GM23338 (cell line): ENCODE results near the gene AP1M2. TPM values are rescaled to one million over a fixed set of nuclear protein-coding genes. Genes with fewer than 3 reads are reported as not detected.

Experiments
- ATAC-seq: fragments of 200-7000 bp; cut with Tn5 transposase; 3 replicates; pipeline ENCODE4 v1.9.1; 2020
- DNase-seq: peaks from one replicate; pipeline ENCODE4 v3.0.0-alpha.2; 2015; ENCODE audit warnings: low spot score
- H2AFZ ChIP-seq: fragments of 200-600 bp; sonication (generic); 2 replicates; pipeline ENCODE4 v1.8.0; 2016; ENCODE audit warnings: antibody characterized with exemption, mild to moderate bottlenecking, moderate library complexity
- H3F3A ChIP-seq: fragments of 200-600 bp; sonication (generic); replicated peaks from 2 replicates; pipeline ENCODE4 v1.8.0; 2017; ENCODE audit warnings: antibody characterized with exemption, mixed run types, low read depth
- H3K27ac ChIP-seq: fragments of 200-600 bp; sonication (generic); 2 replicates; pipeline ENCODE4 v1.6.1; 2016; ENCODE audit warnings: low read depth
- H3K27me3 ChIP-seq: fragments of 200-600 bp; sonication (generic); 2 replicates; pipeline ENCODE4 v1.8.0; 2016; ENCODE audit warnings: mild to moderate bottlenecking, mixed run types, moderate library complexity; ENCODE audit not compliant: insufficient read depth
- H3K36me3 ChIP-seq: fragments of 200-600 bp; sonication (generic); 2 replicates; pipeline ENCODE4 v1.8.0; 2016; ENCODE audit warnings: mild to moderate bottlenecking; ENCODE audit not compliant: insufficient read depth
- H3K4me1 ChIP-seq: fragments of 200-600 bp; sonication (generic); 2 replicates; pipeline ENCODE4 v1.8.0; 2016; ENCODE audit warnings: mild to moderate bottlenecking, moderate library complexity; ENCODE audit not compliant: insufficient read depth
- H3K4me2 ChIP-seq: fragments of 200-600 bp; sonication (generic); 2 replicates; pipeline ENCODE4 v1.7.1; 2017; ENCODE audit warnings: mixed run types
- H3K4me3 ChIP-seq: fragments of 200-600 bp; sonication (generic); 2 replicates; pipeline ENCODE4 v1.6.1; 2016; ENCODE audit warnings: mixed run types
- H3K79me2 ChIP-seq: fragments of 200-600 bp; sonication (generic); replicated peaks from 2 replicates; pipeline ENCODE4 v1.8.0; 2017; ENCODE audit warnings: mild to moderate bottlenecking; ENCODE audit not compliant: insufficient read depth
- H3K9me2 ChIP-seq: fragments of 200-600 bp; sonication (generic); 2 replicates; pipeline ENCODE4 v1.8.0; 2017; ENCODE audit not compliant: insufficient read depth
- H4K20me1 ChIP-seq: fragments of 200-600 bp; sonication (generic); replicated peaks from 2 replicates; pipeline ENCODE4 v1.8.0; 2017; ENCODE audit warnings: mild to moderate bottlenecking; ENCODE audit not compliant: insufficient read depth
- H3K27ac Mint-ChIP-seq: 2 replicates; pipeline ENCODE4 v1.8.0; 2020; ENCODE audit warnings: inconsistent platforms, mild to moderate bottlenecking, moderate library complexity, mixed read lengths
- H3K27me3 Mint-ChIP-seq: 3 replicates; pipeline ENCODE4 v1.8.0; 2022; ENCODE audit warnings: low read depth, mild to moderate bottlenecking, moderate library complexity, mixed read lengths, inconsistent platforms; ENCODE audit not compliant: insufficient read depth, poor library complexity
- H3K36me3 Mint-ChIP-seq: 3 replicates; pipeline ENCODE4 v1.8.0; 2021; ENCODE audit warnings: low read depth, mild to moderate bottlenecking, inconsistent platforms, moderate library complexity, mixed read lengths
- H3K4me1 Mint-ChIP-seq: 3 replicates; pipeline ENCODE4 v1.8.0; 2020; ENCODE audit warnings: mild to moderate bottlenecking, inconsistent platforms, mixed read lengths
- H3K4me3 Mint-ChIP-seq: 3 replicates; pipeline ENCODE4 v1.8.0; 2021; ENCODE audit warnings: moderate library complexity, mild to moderate bottlenecking, inconsistent platforms, mixed read lengths
- H3K9me3 Mint-ChIP-seq: 3 replicates; pipeline ENCODE4 v1.8.0; 2020; ENCODE audit warnings: moderate library complexity, mild to moderate bottlenecking, inconsistent platforms, mixed read lengths
- POLR2AphosphoS5 ChIP-seq: IDR thresholded peaks from 2 replicates; pipeline ENCODE4 v1.6.1; 2016; ENCODE audit warnings: antibody characterized with exemption, low read depth
- ZNF331 ChIP-seq: fragments of 250-450 bp; sonication (Bioruptor Pico); IDR thresholded peaks from 2 replicates; pipeline ENCODE4 v1.5.0; 2020; ENCODE audit warnings: low read depth, mild to moderate bottlenecking, moderate library complexity
- polyA plus RNA-seq: library from polyadenylated mRNA; unstranded; fragments of >200 nt; fragmentation: Nextera tagmentation; extraction: Ambion mirVana; gene quantifications from 2 replicates; pipeline ENCODE4 v1.2.1, GENCODE V29; 2016
- total RNA-seq: library from RNA; depleted of rRNA; stranded (reverse); fragments of >200 nt; shearing (Covaris generic); gene quantifications from 2 replicates; pipeline ENCODE4 v1.2.3, GENCODE V29; 2014
- TF ChIP-seq, protein P1 (sequence below): fragments of 250-450 bp; sonication (Bioruptor Pico); IDR thresholded peaks from 2 replicates; pipeline ENCODE4 v1.5.0; 2020; ENCODE audit warnings: mild to moderate bottlenecking, moderate library complexity
- TF ChIP-seq, protein P2 (sequence below), 2 experiments: fragments of 200-600 bp in 1 of 2; sonication (generic) in 1 of 2; conservative IDR thresholded peaks; 2 replicates each; pipeline versions ENCODE4 v1.5.1 to v1.6.1; 2016 to 2017; ENCODE audit warnings: antibody characterized with exemption in 2 of 2, low read depth in 2 of 2, mild to moderate bottlenecking in 2 of 2, moderate library complexity in 1 of 2
- TF ChIP-seq, protein P3 (sequence below): IDR thresholded peaks from 2 replicates; pipeline ENCODE4 v1.6.1; 2016; ENCODE audit warnings: antibody characterized with exemption
- TF ChIP-seq, protein P4 (sequence below): IDR thresholded peaks from one replicate; pipeline ENCODE4 v1.6.1; 2018; ENCODE audit warnings: antibody characterized with exemption; ENCODE audit not compliant: unreplicated experiment

AP1M2 gene
- total and polyA plus RNA-seq, 2 experiments from 2014 or later = 128 to 165 TPM

DNA sequence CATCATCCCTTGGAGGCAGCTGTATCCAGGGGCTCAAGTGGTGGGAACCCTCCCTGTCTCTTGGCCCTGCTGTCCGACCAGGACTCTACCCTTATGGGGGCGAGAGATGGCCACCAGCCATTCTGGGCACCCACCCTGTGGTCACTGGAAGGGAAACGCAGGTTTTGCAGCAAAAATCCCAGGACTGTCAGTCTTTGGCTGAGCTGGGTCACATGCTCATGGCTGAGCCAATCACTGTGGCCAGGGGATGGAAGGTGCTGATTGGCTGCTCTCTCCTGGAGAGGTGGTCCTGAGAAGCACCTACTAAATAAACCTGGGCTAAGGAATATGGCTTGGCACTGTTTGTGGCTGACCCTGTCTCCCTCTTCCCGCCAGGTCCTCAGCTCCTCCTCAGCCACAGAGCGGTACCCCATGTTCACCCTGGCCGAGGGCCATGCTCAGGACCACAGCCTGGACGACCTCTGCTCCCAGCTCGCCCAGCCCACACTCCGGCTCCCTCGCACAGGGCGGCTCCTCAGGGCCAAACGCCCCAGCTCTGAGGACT, 34.5 kb downstream of the AP1M2 start (continued):
- TF ChIP-seq, protein P1, sequence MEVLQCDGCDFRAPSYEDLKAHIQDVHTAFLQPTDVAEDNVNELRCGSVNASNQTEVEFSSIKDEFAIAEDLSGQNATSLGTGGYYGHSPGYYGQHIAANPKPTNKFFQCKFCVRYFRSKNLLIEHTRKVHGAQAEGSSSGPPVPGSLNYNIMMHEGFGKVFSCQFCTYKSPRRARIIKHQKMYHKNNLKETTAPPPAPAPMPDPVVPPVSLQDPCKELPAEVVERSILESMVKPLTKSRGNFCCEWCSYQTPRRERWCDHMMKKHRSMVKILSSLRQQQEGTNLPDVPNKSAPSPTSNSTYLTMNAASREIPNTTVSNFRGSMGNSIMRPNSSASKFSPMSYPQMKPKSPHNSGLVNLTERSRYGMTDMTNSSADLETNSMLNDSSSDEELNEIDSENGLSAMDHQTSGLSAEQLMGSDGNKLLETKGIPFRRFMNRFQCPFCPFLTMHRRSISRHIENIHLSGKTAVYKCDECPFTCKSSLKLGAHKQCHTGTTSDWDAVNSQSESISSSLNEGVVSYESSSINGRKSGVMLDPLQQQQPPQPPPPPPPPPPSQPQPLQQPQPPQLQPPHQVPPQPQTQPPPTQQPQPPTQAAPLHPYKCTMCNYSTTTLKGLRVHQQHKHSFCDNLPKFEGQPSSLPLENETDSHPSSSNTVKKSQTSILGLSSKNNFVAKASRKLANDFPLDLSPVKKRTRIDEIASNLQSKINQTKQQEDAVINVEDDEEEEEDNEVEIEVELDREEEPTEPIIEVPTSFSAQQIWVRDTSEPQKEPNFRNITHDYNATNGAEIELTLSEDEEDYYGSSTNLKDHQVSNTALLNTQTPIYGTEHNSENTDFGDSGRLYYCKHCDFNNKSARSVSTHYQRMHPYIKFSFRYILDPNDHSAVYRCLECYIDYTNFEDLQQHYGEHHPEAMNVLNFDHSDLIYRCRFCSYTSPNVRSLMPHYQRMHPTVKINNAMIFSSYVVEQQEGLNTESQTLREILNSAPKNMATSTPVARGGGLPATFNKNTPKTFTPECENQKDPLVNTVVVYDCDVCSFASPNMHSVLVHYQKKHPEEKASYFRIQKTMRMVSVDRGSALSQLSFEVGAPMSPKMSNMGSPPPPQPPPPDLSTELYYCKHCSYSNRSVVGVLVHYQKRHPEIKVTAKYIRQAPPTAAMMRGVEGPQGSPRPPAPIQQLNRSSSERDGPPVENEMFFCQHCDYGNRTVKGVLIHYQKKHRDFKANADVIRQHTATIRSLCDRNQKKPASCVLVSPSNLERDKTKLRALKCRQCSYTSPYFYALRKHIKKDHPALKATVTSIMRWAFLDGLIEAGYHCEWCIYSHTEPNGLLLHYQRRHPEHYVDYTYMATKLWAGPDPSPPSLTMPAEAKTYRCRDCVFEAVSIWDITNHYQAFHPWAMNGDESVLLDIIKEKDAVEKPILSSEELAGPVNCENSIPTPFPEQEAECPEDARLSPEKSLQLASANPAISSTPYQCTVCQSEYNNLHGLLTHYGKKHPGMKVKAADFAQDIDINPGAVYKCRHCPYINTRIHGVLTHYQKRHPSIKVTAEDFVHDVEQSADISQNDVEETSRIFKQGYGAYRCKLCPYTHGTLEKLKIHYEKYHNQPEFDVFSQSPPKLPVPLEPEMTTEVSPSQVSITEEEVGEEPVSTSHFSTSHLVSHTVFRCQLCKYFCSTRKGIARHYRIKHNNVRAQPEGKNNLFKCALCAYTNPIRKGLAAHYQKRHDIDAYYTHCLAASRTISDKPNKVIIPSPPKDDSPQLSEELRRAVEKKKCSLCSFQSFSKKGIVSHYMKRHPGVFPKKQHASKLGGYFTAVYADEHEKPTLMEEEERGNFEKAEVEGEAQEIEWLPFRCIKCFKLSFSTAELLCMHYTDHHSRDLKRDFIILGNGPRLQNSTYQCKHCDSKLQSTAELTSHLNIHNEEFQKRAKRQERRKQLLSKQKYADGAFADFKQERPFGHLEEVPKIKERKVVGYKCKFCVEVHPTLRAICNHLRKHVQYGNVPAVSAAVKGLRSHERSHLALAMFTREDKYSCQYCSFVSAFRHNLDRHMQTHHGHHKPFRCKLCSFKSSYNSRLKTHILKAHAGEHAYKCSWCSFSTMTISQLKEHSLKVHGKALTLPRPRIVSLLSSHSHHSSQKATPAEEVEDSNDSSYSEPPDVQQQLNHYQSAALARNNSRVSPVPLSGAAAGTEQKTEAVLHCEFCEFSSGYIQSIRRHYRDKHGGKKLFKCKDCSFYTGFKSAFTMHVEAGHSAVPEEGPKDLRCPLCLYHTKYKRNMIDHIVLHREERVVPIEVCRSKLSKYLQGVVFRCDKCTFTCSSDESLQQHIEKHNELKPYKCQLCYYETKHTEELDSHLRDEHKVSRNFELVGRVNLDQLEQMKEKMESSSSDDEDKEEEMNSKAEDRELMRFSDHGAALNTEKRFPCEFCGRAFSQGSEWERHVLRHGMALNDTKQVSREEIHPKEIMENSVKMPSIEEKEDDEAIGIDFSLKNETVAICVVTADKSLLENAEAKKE (CRISPR knock-in tag) = no peak
- TF ChIP-seq ZNF331 (CRISPR knock-in tag) (no peak), POLR2AphosphoS5 (no peak; the same call in 1 of the 2 replicates)
- TF ChIP-seq, protein P2, sequence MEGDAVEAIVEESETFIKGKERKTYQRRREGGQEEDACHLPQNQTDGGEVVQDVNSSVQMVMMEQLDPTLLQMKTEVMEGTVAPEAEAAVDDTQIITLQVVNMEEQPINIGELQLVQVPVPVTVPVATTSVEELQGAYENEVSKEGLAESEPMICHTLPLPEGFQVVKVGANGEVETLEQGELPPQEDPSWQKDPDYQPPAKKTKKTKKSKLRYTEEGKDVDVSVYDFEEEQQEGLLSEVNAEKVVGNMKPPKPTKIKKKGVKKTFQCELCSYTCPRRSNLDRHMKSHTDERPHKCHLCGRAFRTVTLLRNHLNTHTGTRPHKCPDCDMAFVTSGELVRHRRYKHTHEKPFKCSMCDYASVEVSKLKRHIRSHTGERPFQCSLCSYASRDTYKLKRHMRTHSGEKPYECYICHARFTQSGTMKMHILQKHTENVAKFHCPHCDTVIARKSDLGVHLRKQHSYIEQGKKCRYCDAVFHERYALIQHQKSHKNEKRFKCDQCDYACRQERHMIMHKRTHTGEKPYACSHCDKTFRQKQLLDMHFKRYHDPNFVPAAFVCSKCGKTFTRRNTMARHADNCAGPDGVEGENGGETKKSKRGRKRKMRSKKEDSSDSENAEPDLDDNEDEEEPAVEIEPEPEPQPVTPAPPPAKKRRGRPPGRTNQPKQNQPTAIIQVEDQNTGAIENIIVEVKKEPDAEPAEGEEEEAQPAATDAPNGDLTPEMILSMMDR (conservative IDR thresholded peaks at IDR 0.05; ENCODE audit: low read depth in 2 of 2) = no peak

DNA sequence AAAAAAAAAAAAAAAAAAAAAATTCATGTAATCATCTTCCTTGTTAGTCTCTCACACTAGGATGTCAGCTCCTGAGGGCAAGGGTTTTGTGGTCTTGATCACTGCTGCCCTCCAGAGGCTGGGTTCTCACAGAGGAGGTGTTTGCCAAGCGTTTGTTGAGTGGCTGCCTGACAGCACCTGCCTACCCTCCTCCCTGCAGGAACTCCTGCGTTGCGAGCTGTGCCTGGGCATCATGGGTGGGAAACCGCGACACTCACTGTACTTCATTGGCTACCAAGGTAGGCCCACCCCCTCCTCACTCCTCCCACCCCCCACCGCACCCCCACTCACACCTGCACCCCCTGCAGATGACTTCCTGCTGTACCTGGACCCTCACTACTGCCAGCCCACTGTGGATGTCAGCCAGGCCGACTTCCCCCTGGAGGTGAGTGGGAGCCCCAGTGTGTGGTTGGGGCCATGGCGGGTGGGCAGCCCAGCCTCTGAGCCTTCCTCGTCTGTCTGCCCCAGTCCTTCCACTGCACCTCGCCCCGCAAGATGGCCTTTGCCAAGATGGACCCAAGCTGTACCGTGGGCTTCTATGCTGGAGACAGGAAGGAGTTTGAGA, 35.3 kb downstream of the AP1M2 start:
- H3K79me2 ChIP-seq = no peaks in the 10 kb centered on the region
- Mint-ChIP-seq H3K4me1 (no peaks in the 10 kb centered on the region), H3K27ac (no peak overlapping the region), H3K4me3 (no peak overlapping the region), H3K27me3 (peaks cover 24% of the 10 kb centered on the region), H3K9me3 (no peaks in the 10 kb centered on the region), H3K36me3 (peaks cover 83% of the 10 kb centered on the region)
- 0 out of 2 replicates have a peak overlapping the region, but pooled peaks have one; percentile 14 for H3K27ac ChIP-seq
- H3K4me1 ChIP-seq = no peaks in the 10 kb centered on the region
- H4K20me1 ChIP-seq = peaks cover 8% of the 10 kb centered on the region
- peaks cover 16% of the 10 kb centered on the region; the same call in 1 of the 2 replicates for H3K36me3 ChIP-seq
- H3F3A ChIP-seq = peaks cover 30% of the 10 kb centered on the region
- no peak overlapping the region for H3K4me2 ChIP-seq
- no peaks in the 10 kb centered on the region for H3K27me3 ChIP-seq
- H3K9me2 ChIP-seq = no peaks in the 10 kb centered on the region
- no peak overlapping the region for H3K4me3 ChIP-seq
- peak; percentile 38 for ATAC-seq
- H2AFZ ChIP-seq = no peak overlapping the region
- DNase-seq = peak; percentile 69
- TF ChIP-seq, protein P3, sequence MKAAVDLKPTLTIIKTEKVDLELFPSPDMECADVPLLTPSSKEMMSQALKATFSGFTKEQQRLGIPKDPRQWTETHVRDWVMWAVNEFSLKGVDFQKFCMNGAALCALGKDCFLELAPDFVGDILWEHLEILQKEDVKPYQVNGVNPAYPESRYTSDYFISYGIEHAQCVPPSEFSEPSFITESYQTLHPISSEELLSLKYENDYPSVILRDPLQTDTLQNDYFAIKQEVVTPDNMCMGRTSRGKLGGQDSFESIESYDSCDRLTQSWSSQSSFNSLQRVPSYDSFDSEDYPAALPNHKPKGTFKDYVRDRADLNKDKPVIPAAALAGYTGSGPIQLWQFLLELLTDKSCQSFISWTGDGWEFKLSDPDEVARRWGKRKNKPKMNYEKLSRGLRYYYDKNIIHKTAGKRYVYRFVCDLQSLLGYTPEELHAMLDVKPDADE = no peak
- TF ChIP-seq, protein P2 (conservative IDR thresholded peaks at IDR 0.05; ENCODE audit: low read depth in 2 of 2) = peak; percentile 25 to 76; a peak in 3 of 4 replicates
- TF ChIP-seq, protein P4, sequence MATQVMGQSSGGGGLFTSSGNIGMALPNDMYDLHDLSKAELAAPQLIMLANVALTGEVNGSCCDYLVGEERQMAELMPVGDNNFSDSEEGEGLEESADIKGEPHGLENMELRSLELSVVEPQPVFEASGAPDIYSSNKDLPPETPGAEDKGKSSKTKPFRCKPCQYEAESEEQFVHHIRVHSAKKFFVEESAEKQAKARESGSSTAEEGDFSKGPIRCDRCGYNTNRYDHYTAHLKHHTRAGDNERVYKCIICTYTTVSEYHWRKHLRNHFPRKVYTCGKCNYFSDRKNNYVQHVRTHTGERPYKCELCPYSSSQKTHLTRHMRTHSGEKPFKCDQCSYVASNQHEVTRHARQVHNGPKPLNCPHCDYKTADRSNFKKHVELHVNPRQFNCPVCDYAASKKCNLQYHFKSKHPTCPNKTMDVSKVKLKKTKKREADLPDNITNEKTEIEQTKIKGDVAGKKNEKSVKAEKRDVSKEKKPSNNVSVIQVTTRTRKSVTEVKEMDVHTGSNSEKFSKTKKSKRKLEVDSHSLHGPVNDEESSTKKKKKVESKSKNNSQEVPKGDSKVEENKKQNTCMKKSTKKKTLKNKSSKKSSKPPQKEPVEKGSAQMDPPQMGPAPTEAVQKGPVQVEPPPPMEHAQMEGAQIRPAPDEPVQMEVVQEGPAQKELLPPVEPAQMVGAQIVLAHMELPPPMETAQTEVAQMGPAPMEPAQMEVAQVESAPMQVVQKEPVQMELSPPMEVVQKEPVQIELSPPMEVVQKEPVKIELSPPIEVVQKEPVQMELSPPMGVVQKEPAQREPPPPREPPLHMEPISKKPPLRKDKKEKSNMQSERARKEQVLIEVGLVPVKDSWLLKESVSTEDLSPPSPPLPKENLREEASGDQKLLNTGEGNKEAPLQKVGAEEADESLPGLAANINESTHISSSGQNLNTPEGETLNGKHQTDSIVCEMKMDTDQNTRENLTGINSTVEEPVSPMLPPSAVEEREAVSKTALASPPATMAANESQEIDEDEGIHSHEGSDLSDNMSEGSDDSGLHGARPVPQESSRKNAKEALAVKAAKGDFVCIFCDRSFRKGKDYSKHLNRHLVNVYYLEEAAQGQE = no peak
